ENCODE data around the gene KHSRP. TPM values are rescaled to one million over a fixed set of nuclear protein-coding genes. Genes with fewer than 3 reads are reported as not detected.

KHSRP gene
- total and polyA plus RNA-seq, 7 donors = 101 to 174 (median 150) TPM

DNA sequence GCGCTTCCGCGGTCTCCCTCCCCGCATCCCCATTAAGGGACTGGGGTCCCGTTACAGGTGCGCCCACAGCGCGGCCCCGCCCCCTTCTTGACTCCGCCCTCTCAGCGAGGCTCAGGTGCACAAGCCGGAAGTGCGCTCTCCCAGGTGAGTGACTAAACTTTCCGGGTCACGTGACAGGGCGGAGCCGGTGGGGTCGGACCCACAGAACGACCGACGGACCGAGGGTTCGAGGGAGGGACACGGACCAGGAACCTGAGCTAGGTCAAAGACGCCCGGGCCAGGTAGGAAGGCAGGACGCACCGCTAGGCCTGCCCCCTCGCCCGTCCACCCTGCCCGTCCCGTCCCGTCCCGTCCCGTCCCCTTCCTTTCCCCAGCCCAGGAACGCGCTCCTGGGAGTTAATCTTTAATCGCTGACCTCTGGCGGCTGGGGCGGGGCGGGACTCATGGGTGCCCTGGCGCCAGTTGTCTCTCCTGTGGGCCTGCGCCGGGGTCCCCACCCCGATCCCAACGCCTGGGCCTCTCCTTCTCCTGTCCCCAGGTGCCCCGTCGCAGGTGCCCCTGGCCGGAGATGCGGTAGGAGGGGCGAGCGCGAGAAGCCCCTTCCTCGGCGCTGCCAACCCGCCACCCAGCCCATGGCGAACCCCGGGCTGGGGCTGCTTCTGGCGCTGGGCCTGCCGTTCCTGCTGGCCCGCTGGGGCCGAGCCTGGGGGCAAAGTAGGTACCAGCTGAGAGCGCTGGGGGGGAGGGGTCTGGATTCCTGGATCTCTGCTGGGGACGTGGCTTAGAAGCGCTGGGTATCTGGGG lies 39.7 kb upstream of the KHSRP start, which contains the start of gene CRB3:
CRB3 (plus strand) TSS at position 202 of the 804 bp plus-strand sequence; CDS start at position 633, 431 bp downstream.
- Histone ChIP-seq H3K27ac (no peak within 1 kb of the TSS), H3K36me3 (ENCODE audit: insufficient read depth in 1 of 2, low read depth in 1 of 2) (no peaks in the 10 kb centered on the region), H3K4me3 (no peak within 1 kb of the TSS), H3K27me3 (ENCODE audit: insufficient read depth in 3 of 3, low read length in 2 of 3) (peaks cover 0 to 35% (median 13%) of the 10 kb centered on the region in 3 donors), H3K4me1 (no peaks in the 10 kb centered on the region), H3K9me3 (no peaks in the 10 kb centered on the region)
- 3 to 5% (median 3%) methylated on average over 50 to 65 of the region's 65 CpGs for WGBS, 3 donors
- ATAC-seq (no peak), DNase-seq (peak in 1 of 2 donors; percentile 22)
- TF ChIP-seq, protein P1, sequence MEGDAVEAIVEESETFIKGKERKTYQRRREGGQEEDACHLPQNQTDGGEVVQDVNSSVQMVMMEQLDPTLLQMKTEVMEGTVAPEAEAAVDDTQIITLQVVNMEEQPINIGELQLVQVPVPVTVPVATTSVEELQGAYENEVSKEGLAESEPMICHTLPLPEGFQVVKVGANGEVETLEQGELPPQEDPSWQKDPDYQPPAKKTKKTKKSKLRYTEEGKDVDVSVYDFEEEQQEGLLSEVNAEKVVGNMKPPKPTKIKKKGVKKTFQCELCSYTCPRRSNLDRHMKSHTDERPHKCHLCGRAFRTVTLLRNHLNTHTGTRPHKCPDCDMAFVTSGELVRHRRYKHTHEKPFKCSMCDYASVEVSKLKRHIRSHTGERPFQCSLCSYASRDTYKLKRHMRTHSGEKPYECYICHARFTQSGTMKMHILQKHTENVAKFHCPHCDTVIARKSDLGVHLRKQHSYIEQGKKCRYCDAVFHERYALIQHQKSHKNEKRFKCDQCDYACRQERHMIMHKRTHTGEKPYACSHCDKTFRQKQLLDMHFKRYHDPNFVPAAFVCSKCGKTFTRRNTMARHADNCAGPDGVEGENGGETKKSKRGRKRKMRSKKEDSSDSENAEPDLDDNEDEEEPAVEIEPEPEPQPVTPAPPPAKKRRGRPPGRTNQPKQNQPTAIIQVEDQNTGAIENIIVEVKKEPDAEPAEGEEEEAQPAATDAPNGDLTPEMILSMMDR (IDR thresholded peaks at IDR 0.05) = no peak
- intact Hi-C loops (cut with DNase I) = no loop called here

DNA sequence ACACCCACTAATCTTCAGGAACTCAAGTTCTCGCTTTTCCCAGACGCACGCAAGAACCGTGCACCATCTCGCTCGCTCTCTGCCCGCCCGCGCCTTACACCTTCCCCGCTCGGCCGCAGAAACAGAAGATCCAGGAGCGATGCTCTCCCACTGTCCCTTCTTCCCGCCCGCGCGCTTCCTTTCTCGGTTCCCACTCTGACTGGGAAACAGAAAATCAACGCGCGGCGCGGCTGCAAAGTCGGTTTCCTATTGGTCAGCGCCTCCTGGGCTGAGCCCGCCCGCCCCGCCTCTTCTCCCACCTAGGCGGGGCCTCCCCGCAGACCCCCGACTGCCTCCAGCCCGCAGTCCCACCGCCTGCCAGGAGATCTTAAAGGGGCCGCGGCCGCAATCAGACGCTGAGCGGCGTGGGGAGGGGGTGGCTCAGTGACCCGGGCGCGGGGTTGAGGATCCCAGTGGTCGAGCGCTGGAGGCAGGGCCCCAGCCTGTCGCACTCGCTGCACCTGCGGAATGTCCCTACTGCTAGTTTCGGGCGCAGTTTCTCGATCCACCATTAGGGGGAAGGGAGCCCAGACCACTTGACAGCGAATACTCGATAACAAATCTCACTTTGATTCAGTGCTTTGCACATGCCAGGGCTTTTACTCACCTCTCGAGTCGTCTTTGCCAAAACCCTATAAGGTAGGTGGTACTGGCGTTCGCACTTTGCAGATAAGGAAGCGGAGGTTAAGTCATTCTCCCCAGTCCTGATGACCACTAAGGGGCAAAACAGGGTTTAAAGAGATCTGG lies 35.7 kb upstream of the KHSRP start:
- peaks cover 9% of the 10 kb centered on the region for H3K4me1 ChIP-seq
- DNase-seq (peak; percentile 99), ATAC-seq (peak; percentile 96 to 97 (median 96))
- TF ChIP-seq, protein P1 (IDR thresholded peaks at IDR 0.05) = peak; percentile 50
- H3K27ac ChIP-seq = peak overlapping the region; percentile 72
- peaks cover 0 to 16% of the 10 kb centered on the region in 2 donors for H3K36me3 ChIP-seq (ENCODE audit: insufficient read depth in 1 of 2, low read depth in 1 of 2)
- peak overlapping the region; percentile 86 for H3K4me3 ChIP-seq
- H3K9me3 ChIP-seq = no peaks in the 10 kb centered on the region
- H3K27me3 ChIP-seq (ENCODE audit: insufficient read depth in 3 of 3, low read length in 2 of 3) = peaks cover 0 to 27% (median 9%) of the 10 kb centered on the region in 3 donors
- intact Hi-C loops (cut with DNase I) = no loop called here
- WGBS, 3 donors = 0 to 1% (median 0%) methylated on average over 57 of the region's 57 CpGs

DNA sequence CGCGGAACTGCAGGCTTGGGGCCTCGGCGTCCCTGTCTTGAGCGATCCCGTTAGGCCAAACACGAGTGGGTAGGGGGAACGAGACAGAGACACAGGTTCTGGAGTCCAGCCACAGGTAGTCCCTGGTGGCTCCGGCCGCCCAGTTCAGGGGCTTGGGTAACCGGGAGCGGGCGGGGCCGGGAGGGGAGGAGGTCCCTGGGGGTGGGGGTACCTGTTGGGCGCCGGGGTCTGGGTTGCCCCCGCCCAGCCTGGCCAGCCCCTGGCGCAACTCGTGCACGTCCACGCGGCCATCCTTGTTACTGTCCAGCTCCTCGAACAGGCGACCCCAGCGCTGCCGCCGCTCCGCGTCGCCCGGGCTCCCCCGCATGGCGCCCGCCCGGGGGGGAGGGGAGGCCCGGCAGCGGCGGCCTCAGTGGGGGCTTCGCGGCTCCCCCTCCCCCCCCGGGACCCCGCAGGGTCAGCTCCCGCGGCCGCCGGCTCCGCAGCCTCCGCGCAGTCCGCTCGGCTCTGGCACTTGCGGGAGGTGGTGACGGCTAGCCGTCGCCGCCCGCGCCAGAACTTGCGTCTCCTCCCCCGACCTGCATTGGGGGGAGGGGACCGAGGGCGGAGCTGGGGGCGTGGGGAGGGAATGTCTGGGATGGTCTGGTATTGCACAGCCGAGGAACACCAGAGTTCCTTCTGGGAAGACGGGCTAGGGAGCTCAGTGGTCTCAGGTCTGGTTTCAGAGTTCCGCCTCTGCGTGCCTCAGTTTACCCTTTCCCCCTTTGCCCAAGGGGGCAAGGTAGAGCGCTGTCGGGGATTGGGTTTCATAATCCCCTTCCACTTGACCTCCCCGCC lies 34.9 kb upstream of the KHSRP start, which contains the start of gene SLC25A23:
SLC25A23 (minus strand) TSS at position 531 of the 837 bp plus-strand sequence; CDS start at position 367, 164 bp downstream.
- Histone ChIP-seq H3K4me3 (peak within 1 kb of the TSS; percentile 86), H3K4me1 (peaks cover 9% of the 10 kb centered on the region), H3K36me3 (ENCODE audit: insufficient read depth in 1 of 2, low read depth in 1 of 2) (peaks cover 0 to 24% of the 10 kb centered on the region in 2 donors), H3K27me3 (ENCODE audit: insufficient read depth in 3 of 3, low read length in 2 of 3) (peaks cover 0 to 19% (median 7%) of the 10 kb centered on the region in 3 donors), H3K27ac (peak within 1 kb of the TSS; percentile 72), H3K9me3 (no peaks in the 10 kb centered on the region)
- TF ChIP-seq, protein P1 (IDR thresholded peaks at IDR 0.05) = no peak
- ATAC-seq = peak; percentile 60 to 79 (median 71)
- intact Hi-C loops (cut with DNase I) = no loop called here
- DNase-seq = peak; percentile 68 to 78
- 2% methylated on average over 32 to 66 of the region's 70 CpGs for WGBS, 3 donors

DNA sequence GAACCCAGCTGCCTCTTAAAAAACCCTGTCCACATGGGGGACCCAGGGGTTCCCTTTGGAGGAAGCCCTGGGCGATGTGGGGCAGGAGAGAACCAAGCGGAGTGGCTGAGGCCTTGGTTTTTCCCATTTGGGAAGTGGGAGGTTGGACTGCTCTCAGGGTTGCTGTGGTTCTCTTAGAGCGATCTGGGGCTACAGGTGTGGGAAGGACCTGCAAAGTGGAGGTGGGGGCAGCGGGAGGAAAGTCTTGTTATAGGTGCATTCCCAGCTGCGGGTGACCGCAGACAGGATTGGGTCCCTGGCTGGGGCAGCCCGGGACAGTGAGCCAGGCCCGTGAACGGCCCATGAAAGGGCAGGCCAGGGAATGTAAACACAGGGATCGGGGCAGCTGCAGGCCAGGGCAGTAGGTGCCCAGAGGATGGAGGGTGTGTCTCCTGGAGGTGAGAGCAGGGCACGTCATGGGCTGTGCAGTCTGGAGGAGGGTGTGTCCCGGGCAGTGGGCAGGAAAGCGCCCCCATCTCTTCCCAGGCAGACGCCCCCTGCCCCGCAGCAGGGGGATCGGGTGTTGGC lies 34.2 kb upstream of the KHSRP start:
- 32 to 41% (median 35%) methylated on average over 16 of the region's 16 CpGs for WGBS, 3 donors
- DNase-seq (no peak), ATAC-seq (no peak)
- intact Hi-C loops (cut with DNase I) = no loop called here
- Histone ChIP-seq H3K4me3 (peak overlapping the region; percentile 86), H3K9me3 (peaks cover 5% of the 10 kb centered on the region), H3K27me3 (ENCODE audit: insufficient read depth in 3 of 3, low read length in 2 of 3) (peaks cover 0 to 12% (median 1%) of the 10 kb centered on the region in 3 donors), H3K27ac (no peak overlapping the region), H3K4me1 (peaks cover 9% of the 10 kb centered on the region), H3K36me3 (ENCODE audit: insufficient read depth in 1 of 2, low read depth in 1 of 2) (peaks cover 0 to 31% of the 10 kb centered on the region in 2 donors)
- TF ChIP-seq, protein P1 (IDR thresholded peaks at IDR 0.05) = no peak

Measured in psoas muscle (tissue), 8 donors.